Measurements from ENCODE around the gene ZC3H10.
"Not testable (repeated sequence)": the region's sequence is repeated elsewhere in the genome, so short reads cannot be mapped to it uniquely, and the experiment has no call there.

The ZC3H10 gene, protein sequence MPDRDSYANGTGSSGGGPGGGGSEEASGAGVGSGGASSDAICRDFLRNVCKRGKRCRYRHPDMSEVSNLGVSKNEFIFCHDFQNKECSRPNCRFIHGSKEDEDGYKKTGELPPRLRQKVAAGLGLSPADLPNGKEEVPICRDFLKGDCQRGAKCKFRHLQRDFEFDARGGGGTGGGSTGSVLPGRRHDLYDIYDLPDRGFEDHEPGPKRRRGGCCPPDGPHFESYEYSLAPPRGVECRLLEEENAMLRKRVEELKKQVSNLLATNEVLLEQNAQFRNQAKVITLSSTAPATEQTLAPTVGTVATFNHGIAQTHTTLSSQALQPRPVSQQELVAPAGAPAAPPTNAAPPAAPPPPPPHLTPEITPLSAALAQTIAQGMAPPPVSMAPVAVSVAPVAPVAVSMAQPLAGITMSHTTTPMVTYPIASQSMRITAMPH

DNA sequence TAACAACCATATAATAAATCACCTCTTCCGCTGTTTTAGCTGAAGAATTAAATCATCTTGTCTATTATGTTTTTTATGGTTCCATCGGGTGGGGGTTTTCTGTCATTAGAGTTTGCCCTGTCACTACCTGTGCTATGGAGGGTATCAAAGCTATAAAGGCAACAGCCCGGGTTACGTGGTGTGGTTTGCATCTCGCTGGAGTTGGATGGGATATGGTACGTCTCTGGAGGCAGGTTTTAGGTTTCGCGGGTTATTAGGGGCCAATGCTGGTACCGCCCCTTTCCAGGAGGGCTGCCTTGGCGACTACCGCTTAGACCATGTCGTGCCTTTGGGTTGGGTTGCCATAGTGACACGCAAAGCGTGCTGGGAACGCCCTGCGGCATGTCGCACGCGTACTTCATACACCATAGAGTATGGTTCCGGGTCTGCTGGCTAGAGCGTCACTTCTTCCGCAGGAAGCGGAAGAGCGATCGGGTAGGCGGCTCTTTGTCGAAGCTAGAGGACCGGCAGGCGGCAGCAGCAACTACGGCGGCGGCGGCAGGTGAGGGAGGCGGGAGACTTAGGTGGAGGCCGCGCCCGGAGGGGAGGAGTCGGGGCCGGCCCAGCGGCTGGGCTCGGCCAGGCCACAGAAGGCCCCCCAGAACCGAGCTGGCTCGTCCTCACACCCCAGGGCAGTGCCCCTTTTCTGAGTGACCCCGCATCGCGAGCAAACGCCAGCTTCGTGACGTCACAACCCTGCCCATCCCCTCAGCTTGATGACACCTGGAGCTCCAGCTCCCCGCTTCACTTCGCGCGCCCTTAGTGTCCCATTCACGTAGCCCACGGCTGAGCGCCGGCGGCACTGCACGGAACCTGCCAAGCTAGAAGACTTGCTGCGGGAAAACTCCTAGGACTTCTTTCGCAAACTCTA, at the start of gene ZC3H10:
Gene ZC3H10, plus strand, starts transcription at position 489 of the 910 bp plus-strand sequence. CDS start 2,297 bp downstream, outside the sequence.
- peak; percentile 100 for DNase-seq (ENCODE audit: low spot score)
- TF ChIP-seq, protein P1, sequence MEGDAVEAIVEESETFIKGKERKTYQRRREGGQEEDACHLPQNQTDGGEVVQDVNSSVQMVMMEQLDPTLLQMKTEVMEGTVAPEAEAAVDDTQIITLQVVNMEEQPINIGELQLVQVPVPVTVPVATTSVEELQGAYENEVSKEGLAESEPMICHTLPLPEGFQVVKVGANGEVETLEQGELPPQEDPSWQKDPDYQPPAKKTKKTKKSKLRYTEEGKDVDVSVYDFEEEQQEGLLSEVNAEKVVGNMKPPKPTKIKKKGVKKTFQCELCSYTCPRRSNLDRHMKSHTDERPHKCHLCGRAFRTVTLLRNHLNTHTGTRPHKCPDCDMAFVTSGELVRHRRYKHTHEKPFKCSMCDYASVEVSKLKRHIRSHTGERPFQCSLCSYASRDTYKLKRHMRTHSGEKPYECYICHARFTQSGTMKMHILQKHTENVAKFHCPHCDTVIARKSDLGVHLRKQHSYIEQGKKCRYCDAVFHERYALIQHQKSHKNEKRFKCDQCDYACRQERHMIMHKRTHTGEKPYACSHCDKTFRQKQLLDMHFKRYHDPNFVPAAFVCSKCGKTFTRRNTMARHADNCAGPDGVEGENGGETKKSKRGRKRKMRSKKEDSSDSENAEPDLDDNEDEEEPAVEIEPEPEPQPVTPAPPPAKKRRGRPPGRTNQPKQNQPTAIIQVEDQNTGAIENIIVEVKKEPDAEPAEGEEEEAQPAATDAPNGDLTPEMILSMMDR (IDR thresholded peaks at IDR 0.05) = no peak
- Histone ChIP-seq H3K27ac (peak within 1 kb of the TSS; percentile 96 to 99), H3K4me3 (peak within 1 kb of the TSS; percentile 98)

DNA sequence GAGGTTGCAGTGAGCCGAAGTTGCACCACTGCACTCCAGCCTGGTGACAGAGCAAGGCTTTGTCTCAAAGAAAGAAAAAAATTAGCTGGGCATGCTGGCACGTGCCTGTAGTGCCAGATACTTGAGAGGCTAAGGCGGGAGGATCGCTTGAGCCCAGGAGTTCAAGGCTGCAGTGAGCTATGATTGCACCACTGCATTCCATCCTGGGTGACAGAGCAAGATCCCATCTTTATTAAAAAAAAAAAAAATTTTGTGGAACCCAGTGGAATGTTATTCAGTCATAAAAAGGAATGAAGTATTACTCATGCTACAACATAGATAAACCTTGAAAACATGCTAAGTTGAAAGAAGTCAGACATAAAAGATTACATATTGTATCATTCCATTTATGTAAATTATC, 46.4 kb upstream of the ZC3H10 start:
- Histone ChIP-seq H3K4me3 (no peak overlapping the region), H3K27ac (no peak overlapping the region)
- DNase-seq (ENCODE audit: low spot score) = no peak
- TF ChIP-seq, protein P1 (IDR thresholded peaks at IDR 0.05) = no peak

DNA sequence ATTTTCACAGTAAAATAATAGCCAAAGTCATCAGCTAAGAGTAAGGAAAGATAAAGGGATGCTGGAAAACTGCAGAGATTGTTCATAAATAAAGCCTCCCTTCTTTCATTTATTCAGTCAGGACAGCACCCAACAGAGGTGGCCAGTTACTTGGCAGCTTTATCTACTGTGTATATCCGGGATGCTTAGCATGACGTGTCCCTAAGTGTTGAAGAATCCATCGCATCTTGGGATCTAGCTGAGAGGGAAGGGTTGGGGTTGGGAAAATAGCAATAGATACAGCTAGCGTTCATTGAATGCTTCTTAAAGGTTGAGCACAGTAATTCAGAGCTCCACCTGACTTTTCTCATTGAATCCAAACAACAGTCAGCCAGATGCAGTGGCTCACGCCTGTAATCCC, 43.7 kb upstream of the ZC3H10 start:
- no peak for DNase-seq (ENCODE audit: low spot score)
- Histone ChIP-seq H3K27ac (no peak overlapping the region), H3K4me3 (no peak overlapping the region)
- TF ChIP-seq, protein P1 (IDR thresholded peaks at IDR 0.05) = no peak

DNA sequence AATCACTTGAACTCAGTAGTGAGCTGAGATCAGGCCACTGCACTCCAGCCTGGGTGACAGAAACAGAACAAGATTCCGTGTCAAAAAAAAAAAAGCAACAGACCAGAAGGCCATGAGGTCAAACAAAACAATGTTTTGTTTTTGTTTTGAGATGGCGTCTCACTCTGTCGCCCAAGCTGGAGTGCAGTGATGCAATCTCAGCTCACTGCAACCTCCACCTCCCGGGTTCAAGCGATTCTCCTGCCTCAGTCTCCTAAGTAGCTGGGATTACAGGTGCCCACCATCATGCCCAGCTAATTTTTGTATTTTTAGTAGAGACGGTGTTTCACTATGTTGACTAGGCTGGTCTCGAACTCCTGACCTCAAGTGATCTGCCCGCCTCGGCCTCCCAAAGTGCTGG, 40.1 kb upstream of the ZC3H10 start:
- not testable (repeated sequence) for H3K4me3 ChIP-seq; DNase-seq (ENCODE audit: low spot score); H3K27ac ChIP-seq

DNA sequence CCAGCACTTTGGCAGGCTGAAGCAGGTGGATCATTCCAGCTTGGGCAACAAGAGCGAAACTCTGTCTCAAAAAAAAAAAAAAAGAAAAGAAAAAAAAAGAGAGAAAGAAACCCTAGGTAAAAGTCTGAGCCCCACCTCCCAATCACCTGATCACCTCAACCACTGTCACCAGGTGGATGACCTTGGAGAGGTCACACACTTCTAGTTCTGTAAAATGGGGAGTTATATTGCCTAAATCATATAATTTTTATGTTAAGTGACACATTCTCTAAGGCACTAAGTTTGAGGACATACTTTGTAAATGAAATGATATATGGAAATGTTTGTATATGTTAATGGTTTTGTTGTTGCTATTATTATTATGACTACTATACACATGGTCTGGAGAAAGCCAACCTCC, 39.6 kb upstream of the ZC3H10 start:
- Histone ChIP-seq H3K4me3 (peak overlapping the region; percentile 76), H3K27ac (peak overlapping the region in 1 of 2 donors; percentile 81)
- DNase-seq (ENCODE audit: low spot score) = no peak
- TF ChIP-seq, protein P1 (IDR thresholded peaks at IDR 0.05) = no peak

DNA sequence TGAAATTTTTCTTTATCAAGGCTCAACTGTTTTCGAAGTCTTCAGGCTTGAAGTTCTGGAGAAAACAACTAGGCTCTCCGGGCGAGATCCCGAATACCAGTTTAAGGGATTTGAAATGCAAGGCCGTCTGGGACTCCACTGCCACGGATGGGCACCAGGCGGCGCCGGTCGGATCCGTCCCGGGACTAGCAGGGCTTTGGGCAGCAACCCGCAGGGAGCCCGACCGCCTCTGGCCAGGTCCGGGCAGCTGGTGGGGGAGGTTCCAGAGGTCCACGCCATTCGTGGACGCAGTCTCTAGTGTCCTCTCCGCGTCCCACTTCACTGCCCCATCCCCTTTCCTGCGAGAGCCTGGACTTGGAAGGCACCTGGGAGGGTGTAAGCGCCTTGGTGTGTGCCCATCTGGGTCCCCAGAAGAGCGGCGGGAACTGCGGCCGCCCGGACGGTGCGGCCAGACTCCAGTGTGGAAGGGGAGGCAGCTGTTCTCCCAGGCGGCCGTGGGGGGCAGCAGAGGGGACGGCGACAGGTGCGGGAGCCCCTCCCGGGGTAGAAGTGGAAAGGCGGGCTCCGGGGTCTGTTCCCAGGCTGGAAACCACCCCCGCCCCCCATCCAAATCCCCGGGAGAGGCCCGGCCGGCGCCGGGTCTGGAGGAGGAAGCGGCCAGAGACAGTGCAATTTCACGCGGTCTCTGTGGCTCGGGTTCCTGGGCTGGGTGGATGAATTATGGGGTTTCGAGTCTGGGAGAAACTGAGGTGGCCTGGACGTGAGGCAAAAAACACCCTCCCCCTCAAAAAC, 38.9 kb upstream of the ZC3H10 start:
- Histone ChIP-seq H3K4me3 (peak overlapping the region; percentile 76), H3K27ac (peak overlapping the region; percentile 40 to 81)
- TF ChIP-seq, protein P1 (IDR thresholded peaks at IDR 0.05) = peak; percentile 62
- peak; percentile 90 for DNase-seq (ENCODE audit: low spot score)
